Stimulated activated CD8-positive, alpha-beta memory T cell treated with anti-CD3 and anti-CD28 coated beads, Interleukin-7, amount 100 ng/mL, for 4 hours (primary cell): ENCODE data around the gene OXT.
A peak's percentile ranks its signal among the peaks of the same experiment; 100 is the strongest.

Experiments
- DNase-seq, 2 donors: peaks; one replicate each; pipeline ENCODE4 v3.0.0-alpha.2; 2020; ENCODE audit warnings: low read depth in 2 of 2

Gene OXT

GRCh38 chr20:3109350-3110302 is 38.2 kb downstream of the OXT start:
- no peak for DNase-seq

- DNase-seq = no peak
Measured at GRCh38 chr20:3111507-3111906, 40.1 kb downstream of the OXT start.

GRCh38 chr20:3111995-3112394 is 40.6 kb downstream of the OXT start:
- DNase-seq = no peak

DNA sequence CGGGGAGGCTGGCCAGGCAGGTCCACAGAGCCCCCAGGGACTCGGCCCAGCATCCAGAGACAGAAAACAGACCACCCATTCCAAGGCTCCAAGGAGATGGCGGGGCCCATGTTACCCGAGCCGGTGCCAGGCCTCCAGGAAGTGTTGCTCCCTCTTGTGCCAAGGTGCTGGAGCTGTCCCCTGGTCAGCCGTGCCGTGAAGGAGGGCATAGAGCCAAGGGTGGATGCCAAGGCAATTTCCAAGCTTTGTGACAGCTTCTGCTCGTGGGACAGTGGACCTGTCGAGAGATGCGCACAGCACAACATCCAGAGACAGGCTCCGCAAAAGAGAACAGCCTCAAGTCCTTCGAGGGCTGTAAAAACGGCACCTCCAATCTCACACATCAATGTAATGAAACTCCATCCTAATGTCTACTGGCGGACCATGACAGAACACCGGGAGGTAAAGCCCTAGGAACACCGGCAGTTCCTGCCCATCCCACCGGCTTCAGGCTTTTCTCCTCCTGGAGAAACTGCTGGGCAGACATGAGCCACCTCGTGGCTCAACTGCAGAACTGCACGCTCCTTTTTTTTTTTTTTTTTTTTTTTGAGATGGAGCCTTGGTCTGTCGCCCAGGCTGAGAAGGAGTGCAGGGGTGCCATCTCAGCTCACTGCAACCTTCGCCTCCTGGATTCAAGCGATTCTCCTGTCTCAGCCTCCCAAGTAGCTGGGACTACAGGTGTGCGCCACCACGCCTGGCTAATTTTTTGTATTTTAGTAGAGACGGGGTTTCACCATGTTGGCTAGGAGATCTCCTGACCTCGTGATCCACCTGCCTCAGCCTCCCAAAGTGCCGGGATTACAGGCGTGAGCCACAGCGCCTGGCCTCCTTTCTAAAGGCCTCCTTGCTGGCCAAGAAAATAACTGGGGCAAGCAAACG is 44.0 kb downstream of the OXT start:
- no peak for DNase-seq

GRCh38 chr20:3116341-3116740 is 44.9 kb downstream of the OXT start:
- DNase-seq = no peak

GRCh38 chr20:3117839-3118379 is 46.5 kb downstream of the OXT start:
- DNase-seq = peak in 1 of 2 donors; percentile 28

DNA sequence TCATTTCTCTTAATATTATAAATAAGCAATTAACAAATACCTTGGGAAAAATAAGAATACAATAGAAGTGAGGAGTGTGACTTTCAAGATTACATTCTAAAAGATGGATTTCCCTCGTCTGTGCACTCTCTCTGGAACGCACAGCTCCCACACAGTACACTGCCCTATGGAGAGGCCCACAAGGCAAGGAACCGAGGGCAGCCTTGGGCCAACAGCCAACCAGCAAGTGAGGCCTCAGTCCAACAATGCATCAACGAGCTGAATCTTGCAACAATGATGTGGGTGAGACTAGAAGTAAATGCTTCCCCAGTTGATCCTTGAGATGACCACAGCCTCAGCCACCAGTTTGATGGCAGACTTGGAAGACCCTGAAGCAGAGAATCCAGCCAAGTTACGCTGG is 47.6 kb downstream of the OXT start:
- DNase-seq = no peak

GRCh38 chr20:3121271-3121911 is 50.0 kb downstream of the OXT start:
- no peak for DNase-seq
